K562 (cell line): ENCODE data around the gene CAPN12. TPM values are rescaled to one million over a fixed set of nuclear protein-coding genes. Genes with fewer than 3 reads are reported as not detected.
"Not testable (repeated sequence)": the region's sequence is repeated elsewhere in the genome, so short reads cannot be mapped to it uniquely, and the experiment has no call there.

Experiments used
- ATAC-seq: fragments of 200-7000 bp; cut with Tn5 transposase; 3 replicates; pipeline ENCODE4 v1.9.1; 2020; ENCODE audit warnings: moderate library complexity
- BruUV-seq: library from RNA; stranded (reverse); fragments of 400-500 nt; replicated peaks from 2 replicates; lab custom pipeline; 2021; lab: Mats Ljungman, UMichigan
- CTCF ChIA-PET: fragments of 300-600 bp; formaldehyde crosslinking; extraction: SDS; loops from one replicate; lab custom pipeline; 2021; ENCODE audit warnings: low intra/inter-chr PET ratio; lab: Yijun Ruan, JAX
- POLR2A ChIA-PET: fragments of 300-600, 350-650 bp; sonication (Branson Sonifier 250); formaldehyde crosslinking; extraction: SDS; loops from one replicate; lab custom pipeline; 2021; ENCODE audit warnings: antibody characterized with exemption, inconsistent platforms; lab: Yijun Ruan, JAX
- DNase-seq, 4 experiments: peaks; one replicate each; pipeline versions ENCODE4 v3.0.0 to v3.0.0-alpha.2; 2011 to 2018; ENCODE audit warnings: low spot score in 3 of 4, mixed read lengths in 3 of 4; ENCODE audit errors: extremely low read depth in 1 of 4
- FAIRE-seq: peaks from 2 replicates; lab custom pipeline; 2011; peaks lifted over from hg19 to GRCh38; lab: Jason Lieb, UNC
- H2AFZ ChIP-seq: 2 replicates; pipeline ENCODE4 v1.6.0; 2011; ENCODE audit warnings: low read depth, low read length, control low read depth, inconsistent platforms
- H3K27ac ChIP-seq: fragments of 200-600 bp; 3 replicates; pipeline ENCODE4 v1.8.0; 2011; ENCODE audit warnings: low read depth, mild to moderate bottlenecking, control low read depth, inconsistent platforms, low read length, moderate library complexity, mixed read lengths; ENCODE audit errors: extremely low read depth
- H3K27me3 ChIP-seq, 2 experiments: fragments of 300-600 bp in 1 of 2; 2 replicates in 1 of 2; 3 replicates in 1 of 2; pipeline versions ENCODE4 v1.6.0 to v1.8.0; 2011; ENCODE audit warnings: inconsistent platforms in 2 of 2, low read length in 2 of 2, mild to moderate bottlenecking in 1 of 2, mixed read lengths in 1 of 2, moderate library complexity in 1 of 2; ENCODE audit not compliant: control insufficient read depth in 2 of 2, insufficient read depth in 2 of 2
- H3K36me3 ChIP-seq: fragments of 300-600 bp; 3 replicates; pipeline ENCODE4 v1.8.0; 2011; ENCODE audit warnings: mild to moderate bottlenecking, low read length, inconsistent platforms; ENCODE audit not compliant: control insufficient read depth, insufficient read depth
- H3K4me1 ChIP-seq, 2 experiments: fragments of 200-600 bp in 1 of 2; replicated peaks in 1 of 2; 2 replicates in 1 of 2; 3 replicates in 1 of 2; pipeline versions ENCODE4 v1.5.1 to v1.8.0; 2011; ENCODE audit warnings: inconsistent platforms in 2 of 2, low read length in 2 of 2, mild to moderate bottlenecking in 1 of 2, mixed read lengths in 1 of 2, moderate library complexity in 1 of 2; ENCODE audit not compliant: control insufficient read depth in 2 of 2, insufficient read depth in 2 of 2
- H3K4me2 ChIP-seq: 2 replicates; pipeline ENCODE4 v1.6.1; 2011; ENCODE audit warnings: low read length, control low read depth, inconsistent platforms, mixed read lengths; ENCODE audit not compliant: insufficient read depth
- H3K4me3 ChIP-seq: fragments of 200-600 bp; sonication (generic), shearing (Covaris generic); 2 replicates; pipeline ENCODE4 v1.5.1; 2016; ENCODE audit warnings: control low read depth, inconsistent platforms
- H3K79me2 ChIP-seq: fragments of 200-600 bp; 3 replicates; pipeline ENCODE4 v1.8.0; 2011; ENCODE audit warnings: low read length, inconsistent platforms; ENCODE audit not compliant: control insufficient read depth, insufficient read depth
- H3K9ac ChIP-seq, 2 experiments: 2 replicates each; pipeline versions ENCODE4 v1.6.0 to v1.6.1; 2011; ENCODE audit warnings: low read depth in 2 of 2, low read length in 2 of 2, control low read depth in 1 of 2, inconsistent platforms in 1 of 2, mild to moderate bottlenecking in 1 of 2, mixed read lengths in 1 of 2; ENCODE audit not compliant: insufficient read depth in 1 of 2
- H3K9me1 ChIP-seq: one replicate; pipeline ENCODE4 v1.6.0; 2011; ENCODE audit warnings: inconsistent platforms, mild to moderate bottlenecking, low read length, moderate library complexity; ENCODE audit not compliant: control insufficient read depth, insufficient read depth
- H3K9me3 ChIP-seq: replicated peaks from 2 replicates; pipeline ENCODE4 v1.5.1; 2011; ENCODE audit warnings: low read depth, low read length, inconsistent platforms; ENCODE audit not compliant: control insufficient read depth, insufficient read depth
- H4K20me1 ChIP-seq: replicated peaks from 2 replicates; pipeline ENCODE4 v1.6.1; 2011; ENCODE audit warnings: low read length, inconsistent platforms, mixed read lengths; ENCODE audit not compliant: control insufficient read depth, insufficient read depth
- ATF3 ChIP-seq, 2 experiments: fragments of 450-650 bp in 1 of 2; sonication (generic) in 1 of 2; formaldehyde crosslinking in 1 of 2; IDR thresholded peaks in 1 of 2; conservative IDR thresholded peaks in 1 of 2; 2 replicates each; pipeline versions ENCODE4 v1.6.1 to v1.8.1; 2016 to 2023; ENCODE audit warnings: mild to moderate bottlenecking in 2 of 2, moderate library complexity in 2 of 2, inconsistent platforms in 1 of 2, missing genetic modification reagents in 1 of 2
- CEBPB ChIP-seq: fragments of 450-650 bp; IDR thresholded peaks from 2 replicates; pipeline ENCODE4 v1.6.1; 2016; ENCODE audit warnings: missing genetic modification characterization, missing compliant biosample characterization
- CEBPG ChIP-seq, 3 experiments: fragments of 200-800 bp in 1 of 3; sonication (Bioruptor generic) in 1 of 3; sonication (generic) in 1 of 3; formaldehyde crosslinking in 1 of 3; IDR thresholded peaks in 2 of 3; conservative IDR thresholded peaks in 1 of 3; 2 replicates each; pipeline versions ENCODE4 v1.6.1 to v1.8.0; 2016 to 2022; ENCODE audit warnings: missing compliant biosample characterization in 2 of 3, missing genetic modification characterization in 2 of 3, mild to moderate bottlenecking in 1 of 3, missing genetic modification reagents in 1 of 3
- ETS1 ChIP-seq: conservative IDR thresholded peaks from 2 replicates; pipeline ENCODE4 v1.6.1; 2011; ENCODE audit warnings: low read depth, mild to moderate bottlenecking, low read length; ENCODE audit not compliant: control insufficient read depth
- FIP1L1 ChIP-seq: fragments of 200-400 bp; formaldehyde crosslinking; IDR thresholded peaks from 2 replicates; pipeline ENCODE4 v1.6.1; 2018; ENCODE audit warnings: mild to moderate bottlenecking, low read depth, low read length; ENCODE audit not compliant: poor library complexity, severe bottlenecking
- HES1 ChIP-seq: fragments of 450-650 bp; IDR thresholded peaks from 2 replicates; pipeline ENCODE4 v1.6.1; 2016; ENCODE audit warnings: low read depth, mild to moderate bottlenecking, moderate library complexity
- VEZF1 ChIP-seq: fragments of 200-800 bp; sonication (Bioruptor generic); IDR thresholded peaks from 2 replicates; pipeline ENCODE4 v1.6.1; 2017; ENCODE audit warnings: missing genetic modification characterization, missing compliant biosample characterization
- WGBS: fragments of 100-300 bp; shearing (Covaris generic); methylation state at CpG from one replicate; pipeline ENCODE4 v1.1.6; 2016; ENCODE audit warnings: low coverage, mixed read lengths; ENCODE audit not compliant: insufficient coverage; ENCODE audit errors: missing lambda C conversion rate; 5-methylcytosine and 5-hydroxymethylcytosine counted together
- in situ Hi-C: fragments of 300-500 bp; cut with MboI; formaldehyde crosslinking; loops from 4 replicates; pipeline ENCODE4 v1.15.0; 2018; ENCODE audit warnings: inconsistent platforms, mixed read lengths
- intact Hi-C: fragments of 100-400 bp; cut with micrococcal nuclease; formaldehyde crosslinking; loops from 2 replicates; pipeline ENCODE4 v1.14.2; 2022
- polyA plus RNA-seq, 8 experiments: library from polyadenylated mRNA; depleted of rRNA in 4 of 8; stranded (reverse) in 5 of 8; unstranded in 3 of 8; fragments of >200 nt; fragmentation: Nextera tagmentation in 2 of 8; fragmentation: Illumina TruSeq in 1 of 8; extraction: Ambion mirVana in 2 of 8; extraction: Trizol in 1 of 8; gene quantifications; 2 replicates each; pipeline versions ENCODE4 v1.2.1 to v1.2.3, GENCODE V29; 2011 to 2014; ENCODE audit warnings: inconsistent platforms in 1 of 8, missing spikeins in 1 of 8
- total RNA-seq, 7 experiments: library from RNA; depleted of rRNA in 6 of 7; stranded (reverse); fragments of >200 nt in 6 of 7; fragmentation: Illumina TruSeq in 2 of 7; extraction: Trizol in 2 of 7; gene quantifications; 2 replicates each; pipeline versions ENCODE4 v1.2.1 to v1.2.3, GENCODE V29; 2011 to 2021; ENCODE audit warnings: low replicate concordance in 1 of 7

The CAPN12 gene
- total and polyA plus RNA-seq, 9 of the 15 experiments (the other 6 are each of a cell fraction or from before 2014, with no cell fraction given): 0.83 to 7.0 (median 1.6) TPM

- CTCF ChIA-PET; in situ Hi-C loops; H3K36me3 ChIP-seq; H3K4me2 ChIP-seq; H3K9me3 ChIP-seq; H3K4me3 ChIP-seq; H4K20me1 ChIP-seq; H3K27ac ChIP-seq; ATAC-seq; DNase-seq; H3K4me1 ChIP-seq; H2AFZ ChIP-seq; H3K9me1 ChIP-seq; BruUV-seq; FAIRE-seq; H3K9ac ChIP-seq; H3K27me3 ChIP-seq; intact Hi-C loops; H3K79me2 ChIP-seq; TF ChIP-seq CEBPG (CRISPR knock-in tag; IDR thresholded peaks at IDR 0.05): not testable (repeated sequence)
- TF ChIP-seq CEBPB (tag) (peak; percentile 74), CEBPG (tag; conservative IDR thresholded peaks at IDR 0.05 in 1 of 2, IDR thresholded peaks at IDR 0.05 in 1 of 2) (peak in 1 of 2 experiments; percentile 39; a peak in 1 of 4 replicates)
- 48% methylated on average over 3 of the region's 3 CpGs for WGBS
- POLR2A ChIA-PET: interaction anchor here (0.7 kb wide), 1 partner anchor 17 kb away, joined by 3 read pairs; no protein-coding TSS in a partner anchor
Measured at GRCh38 chr19:38786061-38786460, 41.8 kb upstream of the CAPN12 start.

- Histone ChIP-seq H3K9ac (no peak overlapping the region), H3K9me1 (no peaks in the 10 kb centered on the region), H2AFZ (no peak overlapping the region), H3K79me2 (no peaks in the 10 kb centered on the region), H3K4me2 (no peak overlapping the region), H3K4me1 (peaks cover 11 to 12% of the 10 kb centered on the region in 2 experiments; a peak in 3 of 5 replicates), H3K27ac (no peak overlapping the region), H3K4me3 (no peak overlapping the region), H3K9me3 (no peaks in the 10 kb centered on the region), H3K27me3 (no peaks in the 10 kb centered on the region), H4K20me1 (no peaks in the 10 kb centered on the region), H3K36me3 (no peaks in the 10 kb centered on the region)
- TF ChIP-seq VEZF1 (CRISPR knock-in tag): no peak
- TF ChIP-seq ETS1: no peak
- no peak for TF ChIP-seq FIP1L1
- TF ChIP-seq ATF3 (IDR thresholded peaks at IDR 0.05): no peak
- no peak for TF ChIP-seq ATF3 (CRISPR knock-in tag; conservative IDR thresholded peaks at IDR 0.05)
- TF ChIP-seq HES1: no peak
- no TSS peak for BruUV-seq
- ATAC-seq (no peak), FAIRE-seq (no peak), DNase-seq (no peak)
- ChIA-PET CTCF (no interaction called here), POLR2A (interaction anchor here (0.7 kb wide), 1 partner anchor 16 kb away, joined by 3 read pairs; no protein-coding TSS in a partner anchor)
- intact Hi-C loops (no loop called here), in situ Hi-C loops (no loop called here)
- 77% methylated on average over 7 of the region's 7 CpGs for WGBS
Measured at GRCh38 chr19:38785187-38785699, 41.0 kb upstream of the CAPN12 start.
